Lower lobe of right lung (tissue), 2 donors: Measurements from ENCODE around the gene ADISSP. TPM values are rescaled to one million over a fixed set of nuclear protein-coding genes. Genes with fewer than 3 reads are reported as not detected.
A peak's percentile ranks its signal among the peaks of the same experiment; 100 is the strongest.

Experiments used
- ATAC-seq, 2 donors: fragments of 200-7000 bp; cut with Tn5 transposase; one replicate each; pipeline ENCODE4 v1.9.1; 2020 to 2022; ENCODE audit warnings: mild to moderate bottlenecking in 2 of 2, moderate library complexity in 2 of 2
- DNase-seq: peaks from one replicate; pipeline ENCODE4 v3.0.0-alpha.2; 2020
- H3K27ac ChIP-seq: fragments of 200-600 bp; one replicate; pipeline ENCODE4 v1.8.0; 2022
- H3K27me3 ChIP-seq: fragments of 200-600 bp; one replicate; pipeline ENCODE4 v1.8.0; 2022; ENCODE audit warnings: low read depth
- H3K36me3 ChIP-seq: fragments of 200-600 bp; one replicate; pipeline ENCODE4 v1.8.0; 2022; ENCODE audit warnings: mild to moderate bottlenecking
- H3K4me1 ChIP-seq: fragments of 200-600 bp; one replicate; pipeline ENCODE4 v1.8.0; 2022
- H3K4me3 ChIP-seq: fragments of 200-600 bp; one replicate; pipeline ENCODE4 v1.8.0; 2022; ENCODE audit warnings: mild to moderate bottlenecking
- H3K9me3 ChIP-seq: fragments of 200-600 bp; one replicate; pipeline ENCODE4 v1.8.0; 2022
- CTCF ChIP-seq: fragments of 200-600 bp; IDR thresholded peaks from one replicate; pipeline ENCODE4 v1.8.0; 2022; ENCODE audit warnings: antibody characterized with exemption, mild to moderate bottlenecking
- intact Hi-C: fragments of 100-400 bp; cut with DNase I; formaldehyde crosslinking; loops from one replicate; pipeline ENCODE4 v1.11.0; 2022
- total RNA-seq: library from RNA; stranded (reverse); fragmentation: NEBNext Ultra II Directional; extraction: Animal tissue kit (Norgen Biotek cat#: 25700); gene quantifications from one replicate; pipeline ENCODE4 v1.2.1, GENCODE V29; 2021
- donor health status: DM: no; HTN: yes; CAD: no; lungs with severe emphysema.

ADISSP gene
- total RNA-seq, 1 donor from 2014 or later = 33.2 TPM

- ATAC-seq = peak; percentile 62 to 71
- H3K36me3 ChIP-seq = peaks cover 26% of the 10 kb centered on the region
These were observed 15.7 kb downstream of the ADISSP start for GRCh38 chr20:3751675-3752385.

GRCh38 chr20:3751305-3751674 is 16.3 kb downstream of the ADISSP start:
- no peak for ATAC-seq
- TF ChIP-seq CTCF = no peak
- Histone ChIP-seq H3K36me3 (peaks cover 28% of the 10 kb centered on the region), H3K4me1 (peaks cover 29% of the 10 kb centered on the region), H3K27me3 (peaks cover 5% of the 10 kb centered on the region), H3K4me3 (peak overlapping the region; percentile 48), H3K9me3 (no peaks in the 10 kb centered on the region), H3K27ac (no peak overlapping the region)
- no peak for DNase-seq
- intact Hi-C loops = no loop called here

More at GRCh38 chr20:3751675-3752385, 15.7 kb downstream of the ADISSP start:
- peak; percentile 82 for DNase-seq
- no peaks in the 10 kb centered on the region for H3K9me3 ChIP-seq
- intact Hi-C loops = no loop called here
- H3K27ac ChIP-seq = no peak overlapping the region
- no peak for TF ChIP-seq CTCF
- H3K4me3 ChIP-seq = peak overlapping the region; percentile 48
- peaks cover 5% of the 10 kb centered on the region for H3K27me3 ChIP-seq
- peaks cover 29% of the 10 kb centered on the region for H3K4me1 ChIP-seq

- peak; percentile 63 for DNase-seq
- intact Hi-C loops = no loop called here
These were observed 17.6 kb downstream of the ADISSP start for GRCh38 chr20:3749689-3750531.

GRCh38 chr20:3749087-3749688 is 18.4 kb downstream of the ADISSP start:
- Histone ChIP-seq H3K9me3 (no peaks in the 10 kb centered on the region), H3K36me3 (peaks cover 41% of the 10 kb centered on the region), H3K27me3 (peaks cover 5% of the 10 kb centered on the region), H3K4me3 (no peak overlapping the region), H3K4me1 (peaks cover 37% of the 10 kb centered on the region), H3K27ac (no peak overlapping the region)
- intact Hi-C loops = no loop called here
- DNase-seq (no peak), ATAC-seq (no peak)
- TF ChIP-seq CTCF = no peak

More at GRCh38 chr20:3749689-3750531, 17.6 kb downstream of the ADISSP start:
- peak; percentile 70 for TF ChIP-seq CTCF
- H3K27me3 ChIP-seq = peaks cover 5% of the 10 kb centered on the region
- H3K36me3 ChIP-seq = peaks cover 35% of the 10 kb centered on the region
- peaks cover 34% of the 10 kb centered on the region for H3K4me1 ChIP-seq
- peak; percentile 37 to 38 for ATAC-seq
- no peaks in the 10 kb centered on the region for H3K9me3 ChIP-seq
- no peak overlapping the region for H3K4me3 ChIP-seq
- no peak overlapping the region for H3K27ac ChIP-seq

- Histone ChIP-seq H3K36me3 (peaks cover 44% of the 10 kb centered on the region), H3K27me3 (peaks cover 5% of the 10 kb centered on the region)
- ATAC-seq = no peak
These were observed 19.5 kb downstream of the ADISSP start for GRCh38 chr20:3748073-3748472.

More at GRCh38 chr20:3748073-3748472, 19.5 kb downstream of the ADISSP start:
- H3K4me3 ChIP-seq = no peak overlapping the region
- no peak for DNase-seq
- intact Hi-C loops = no loop called here
- H3K27ac ChIP-seq = no peak overlapping the region
- no peaks in the 10 kb centered on the region for H3K9me3 ChIP-seq
- peaks cover 34% of the 10 kb centered on the region for H3K4me1 ChIP-seq
- TF ChIP-seq CTCF = no peak
